Stimulated activated CD4-positive, alpha-beta T cell treated with anti-CD3 and anti-CD28 coated beads, Interleukin-15, amount 100 ng/mL, for 48 hours (primary cell): Measurements from ENCODE around the gene PRKCZ.

Experiments
- DNase-seq, 2 donors: peaks; one replicate each; pipeline ENCODE4 v3.0.0-alpha.2; 2020; ENCODE audit warnings: low read depth in 2 of 2

Gene PRKCZ

GRCh38 chr1:2179283-2180013, 129.2 kb downstream of the PRKCZ start:
- no peak for DNase-seq

- DNase-seq = no peak
Observed at GRCh38 chr1:2180297-2181245, 130.4 kb downstream of the PRKCZ start.

- no peak for DNase-seq
Observed at GRCh38 chr1:2181271-2181670, 131.1 kb downstream of the PRKCZ start.

- no peak for DNase-seq
Observed at GRCh38 chr1:2181752-2182151, 131.5 kb downstream of the PRKCZ start.

- DNase-seq = no peak
Observed at GRCh38 chr1:2182376-2182775, 132.2 kb downstream of the PRKCZ start.

GRCh38 chr1:2183937-2184334, 133.7 kb downstream of the PRKCZ start:
- no peak for DNase-seq

GRCh38 chr1:2184531-2184930, 134.3 kb downstream of the PRKCZ start:
- no peak for DNase-seq

GRCh38 chr1:2184934-2185333, 134.7 kb downstream of the PRKCZ start:
- no peak for DNase-seq

- DNase-seq = no peak
Observed at GRCh38 chr1:2185880-2186855, 136.0 kb downstream of the PRKCZ start.

GRCh38 chr1:2186901-2187300, 136.7 kb downstream of the PRKCZ start:
- DNase-seq = no peak

- no peak for DNase-seq
Observed at GRCh38 chr1:2187619-2188018, 137.4 kb downstream of the PRKCZ start.

GRCh38 chr1:2188336-2188735, 138.1 kb downstream of the PRKCZ start:
- DNase-seq = no peak

GRCh38 chr1:2189459-2190425, 139.5 kb downstream of the PRKCZ start:
- peak; percentile 83 to 87 for DNase-seq

GRCh38 chr1:2190491-2190976, 140.3 kb downstream of the PRKCZ start:
- DNase-seq = no peak

- no peak for DNase-seq
Observed at GRCh38 chr1:2192031-2192995, 142.1 kb downstream of the PRKCZ start.

- DNase-seq = no peak
Observed at GRCh38 chr1:2193514-2194281, 143.5 kb downstream of the PRKCZ start.

- peak; percentile 51 to 64 for DNase-seq
Observed at GRCh38 chr1:2194319-2194897, 144.2 kb downstream of the PRKCZ start, which contains the start of gene FAAP20. Gene FAAP20 (minus strand): TSS chr1:2194772. CDS start chr1:2194749, 23 bp downstream.
